GM19351 (cell line): ENCODE results near the gene RIMBP2.

Experiments
- ATAC-seq: cut with Tn5 transposase; IDR thresholded peaks from one replicate; pipeline ENCODE4 v1.9.1; 2021; ENCODE audit warnings: mild to moderate bottlenecking, moderate library complexity; ENCODE audit not compliant: unreplicated experiment

The RIMBP2 gene

GRCh38 chr12:130491421-130492357 is 224.4 kb downstream of the RIMBP2 start:
- no peak for ATAC-seq

- no peak for ATAC-seq
Measured at GRCh38 chr12:130490674-130491073, 225.4 kb downstream of the RIMBP2 start.

GRCh38 chr12:130489293-130489692 is 226.8 kb downstream of the RIMBP2 start:
- no peak for ATAC-seq

GRCh38 chr12:130488358-130488710 is 227.8 kb downstream of the RIMBP2 start:
- ATAC-seq = no peak

- ATAC-seq = no peak
Measured at GRCh38 chr12:130487636-130488357, 228.3 kb downstream of the RIMBP2 start.

- no peak for ATAC-seq
Measured at GRCh38 chr12:130486891-130487416, 229.1 kb downstream of the RIMBP2 start.

- ATAC-seq = no peak
Measured at GRCh38 chr12:130486146-130486435, 230.0 kb downstream of the RIMBP2 start.

GRCh38 chr12:130485291-130486145 is 230.6 kb downstream of the RIMBP2 start:
- no peak for ATAC-seq

GRCh38 chr12:130484221-130484620 is 231.9 kb downstream of the RIMBP2 start:
- ATAC-seq = no peak

- no peak for ATAC-seq
Measured at GRCh38 chr12:130483616-130484180, 232.4 kb downstream of the RIMBP2 start.

GRCh38 chr12:130482448-130482847 is 233.7 kb downstream of the RIMBP2 start:
- ATAC-seq = no peak

GRCh38 chr12:130481392-130481879 is 234.7 kb downstream of the RIMBP2 start:
- no peak for ATAC-seq

GRCh38 chr12:130480887-130481286 is 235.2 kb downstream of the RIMBP2 start:
- no peak for ATAC-seq

GRCh38 chr12:130480231-130480630 is 235.9 kb downstream of the RIMBP2 start:
- ATAC-seq = no peak

- no peak for ATAC-seq
Measured at GRCh38 chr12:130479401-130480125, 236.5 kb downstream of the RIMBP2 start.

GRCh38 chr12:130478786-130479185 is 237.3 kb downstream of the RIMBP2 start:
- no peak for ATAC-seq

- ATAC-seq = no peak
Measured at GRCh38 chr12:130477701-130478100, 238.4 kb downstream of the RIMBP2 start.

GRCh38 chr12:130477266-130477665 is 238.8 kb downstream of the RIMBP2 start:
- no peak for ATAC-seq

GRCh38 chr12:130476451-130477135 is 239.5 kb downstream of the RIMBP2 start:
- ATAC-seq = no peak
